ENCODE data around the gene ESRRA.

GRCh38 chr11:64299847-64300648 is 5.3 kb upstream of the ESRRA start, which contains the start of gene CATSPERZ:
- TF ChIP-seq TCF7L2 (IDR thresholded peaks at IDR 0.05; ENCODE audit: low read depth, low read length) (no peak), CBX1 (IDR thresholded peaks at IDR 0.05; ENCODE audit: low read depth) (no peak), KLF16 (CRISPR knock-in tag; IDR thresholded peaks at IDR 0.05) (no peak), BCL3 (CRISPR knock-in tag; IDR thresholded peaks at IDR 0.05) (no peak), ZNF232 (CRISPR knock-in tag; IDR thresholded peaks at IDR 0.05; ENCODE audit: borderline replicate concordance) (no peak), ZNF879 (CRISPR knock-in tag; IDR thresholded peaks at IDR 0.05) (no peak), CTCF (CRISPR knock-in tag; IDR thresholded peaks at IDR 0.05) (no peak), POLR2AphosphoS5 (IDR thresholded peaks at IDR 0.05; ENCODE audit: low read depth, low read length) (no peak), KDM1A (CRISPR knock-in tag; IDR thresholded peaks at IDR 0.05) (no peak), POLR2A (IDR thresholded peaks at IDR 0.05; ENCODE audit: insufficient read depth in 1 of 2, low read depth in 2 of 2, low read length in 2 of 2) (no peak), SMAD1 (CRISPR knock-in tag; IDR thresholded peaks at IDR 0.05; ENCODE audit: borderline replicate concordance, low read depth) (no peak), ZNF382 (CRISPR knock-in tag; IDR thresholded peaks at IDR 0.05; ENCODE audit: borderline replicate concordance) (no peak), ZFP36 (IDR thresholded peaks at IDR 0.05; ENCODE audit: borderline replicate concordance, low read depth, low read length, partially characterized antibody) (no peak), IRF2 (CRISPR knock-in tag; IDR thresholded peaks at IDR 0.05) (no peak)
